NT2/D1 (cell line): Measurements from ENCODE around the gene FSCN2.

ENCODE experiments used
- DNase-seq: peaks from one replicate; pipeline ENCODE4 v3.0.0-alpha.2; 2011; ENCODE audit warnings: low read depth, low spot score
- H3K27me3 ChIP-seq: 2 replicates; pipeline ENCODE4 v1.6.0; 2011; ENCODE audit warnings: mild to moderate bottlenecking; ENCODE audit not compliant: insufficient read length, insufficient read depth
- H3K36me3 ChIP-seq: 2 replicates; pipeline ENCODE4 v1.6.1; 2011; ENCODE audit warnings: mild to moderate bottlenecking, low read length, mixed read lengths; ENCODE audit not compliant: insufficient read depth, insufficient read length
- H3K4me1 ChIP-seq: 2 replicates; pipeline ENCODE4 v1.5.1; 2011; ENCODE audit not compliant: insufficient read depth, insufficient read length
- H3K4me3 ChIP-seq: 2 replicates; pipeline ENCODE4 v1.5.1; 2011; ENCODE audit warnings: low read depth; ENCODE audit not compliant: insufficient read length
- H3K9ac ChIP-seq: 2 replicates; pipeline ENCODE4 v1.6.0; 2011; ENCODE audit warnings: low read depth; ENCODE audit not compliant: insufficient read length
- H3K9me3 ChIP-seq: 2 replicates; pipeline ENCODE4 v1.5.1; 2011; ENCODE audit warnings: mild to moderate bottlenecking, low read length; ENCODE audit not compliant: insufficient read depth
- SUZ12 ChIP-seq: IDR thresholded peaks from 2 replicates; pipeline ENCODE4 v1.6.1; 2011; ENCODE audit not compliant: insufficient read length, insufficient read depth; ENCODE audit errors: extremely low read depth
- YY1 ChIP-seq: IDR thresholded peaks from 2 replicates; pipeline ENCODE4 v1.6.1; 2011; ENCODE audit not compliant: insufficient read length, insufficient read depth
- ZNF274 ChIP-seq: IDR thresholded peaks from 2 replicates; pipeline ENCODE4 v1.6.1; 2011; ENCODE audit warnings: mild to moderate bottlenecking, low read depth, low read length

The FSCN2 gene

GRCh38 chr17:81492202-81492601 is 36.0 kb upstream of the FSCN2 start:
- DNase-seq: no peak
- peaks cover 21% of the 10 kb centered on the region for H3K4me1 ChIP-seq
- no peaks in the 10 kb centered on the region for H3K9me3 ChIP-seq
- H3K36me3 ChIP-seq: no peaks in the 10 kb centered on the region
- H3K27me3 ChIP-seq: peaks cover 10% of the 10 kb centered on the region
- no peak for TF ChIP-seq YY1
- TF ChIP-seq ZNF274: no peak
- TF ChIP-seq SUZ12: no peak
- H3K9ac ChIP-seq: no peak overlapping the region
- H3K4me3 ChIP-seq: no peak overlapping the region

- H3K9ac ChIP-seq: no peak overlapping the region
- no peaks in the 10 kb centered on the region for H3K36me3 ChIP-seq
- no peak overlapping the region for H3K4me3 ChIP-seq
- TF ChIP-seq YY1 (no peak), ZNF274 (no peak), SUZ12 (no peak)
- DNase-seq: no peak
- H3K27me3 ChIP-seq: peaks cover 10% of the 10 kb centered on the region
- H3K4me1 ChIP-seq: peaks cover 21% of the 10 kb centered on the region
- H3K9me3 ChIP-seq: no peaks in the 10 kb centered on the region
Observed at GRCh38 chr17:81492706-81493105, 35.5 kb upstream of the FSCN2 start.

GRCh38 chr17:81493198-81494038 is 34.8 kb upstream of the FSCN2 start:
- Histone ChIP-seq H3K27me3 (peaks cover 10% of the 10 kb centered on the region), H3K4me3 (no peak overlapping the region), H3K4me1 (peaks cover 21% of the 10 kb centered on the region), H3K9me3 (no peaks in the 10 kb centered on the region), H3K9ac (no peak overlapping the region), H3K36me3 (no peaks in the 10 kb centered on the region)
- TF ChIP-seq SUZ12 (no peak), YY1 (no peak), ZNF274 (no peak)
- DNase-seq: no peak

GRCh38 chr17:81494626-81495377 is 33.4 kb upstream of the FSCN2 start:
- Histone ChIP-seq H3K4me3 (no peak overlapping the region), H3K9ac (no peak overlapping the region), H3K27me3 (peaks cover 10% of the 10 kb centered on the region), H3K9me3 (no peaks in the 10 kb centered on the region), H3K36me3 (no peaks in the 10 kb centered on the region), H3K4me1 (peaks cover 20% of the 10 kb centered on the region)
- no peak for DNase-seq
- TF ChIP-seq ZNF274 (no peak), SUZ12 (no peak), YY1 (no peak)

GRCh38 chr17:81498953-81499600 is 29.1 kb upstream of the FSCN2 start:
- no peak overlapping the region for H3K4me3 ChIP-seq
- no peaks in the 10 kb centered on the region for H3K36me3 ChIP-seq
- H3K27me3 ChIP-seq: peaks cover 7% of the 10 kb centered on the region
- H3K9me3 ChIP-seq: no peaks in the 10 kb centered on the region
- TF ChIP-seq SUZ12: no peak
- TF ChIP-seq YY1: no peak
- no peak for TF ChIP-seq ZNF274
- H3K4me1 ChIP-seq: peaks cover 8% of the 10 kb centered on the region
- DNase-seq: no peak
- peak overlapping the region; percentile 61 for H3K9ac ChIP-seq

- no peak for TF ChIP-seq YY1
- no peak for TF ChIP-seq ZNF274
- no peak for TF ChIP-seq SUZ12
- Histone ChIP-seq H3K9me3 (no peaks in the 10 kb centered on the region), H3K9ac (peak overlapping the region; percentile 61), H3K27me3 (peaks cover 7% of the 10 kb centered on the region), H3K4me1 (peaks cover 8% of the 10 kb centered on the region), H3K4me3 (no peak overlapping the region), H3K36me3 (no peaks in the 10 kb centered on the region)
- no peak for DNase-seq
Observed at GRCh38 chr17:81499601-81499970, 28.6 kb upstream of the FSCN2 start.

GRCh38 chr17:81500047-81500446 is 28.1 kb upstream of the FSCN2 start:
- Histone ChIP-seq H3K4me3 (no peak overlapping the region), H3K27me3 (peaks cover 3% of the 10 kb centered on the region), H3K9ac (no peak overlapping the region), H3K9me3 (no peaks in the 10 kb centered on the region), H3K4me1 (peaks cover 8% of the 10 kb centered on the region), H3K36me3 (no peaks in the 10 kb centered on the region)
- DNase-seq: no peak
- TF ChIP-seq SUZ12 (no peak), ZNF274 (no peak), YY1 (no peak)
